Frontal cortex (tissue), 4 donors: ENCODE results near the gene PCDH1. TPM values are rescaled to one million over a fixed set of nuclear protein-coding genes. Genes with fewer than 3 reads are reported as not detected.

ENCODE experiments used
- DNase-seq, 2 donors: peaks; one replicate each; pipeline ENCODE4 v3.0.0; 2012; ENCODE audit warnings: low spot score in 2 of 2
- FAIRE-seq: peaks from 2 replicates; lab custom pipeline; 2012; peaks lifted over from hg19 to GRCh38; lab: Jason Lieb, UNC
- total RNA-seq: library from RNA; depleted of rRNA; stranded (reverse); fragments of >200 nt; gene quantifications from one replicate; pipeline ENCODE4 v1.2.3, GENCODE V29; 2014
- donor health status: control.
- donor health status: control.
- donor health status: control.

Gene PCDH1
- total RNA-seq, 1 donor from 2014 or later = 41.2 TPM

GRCh38 chr5:141816598-141817399 is 61.4 kb downstream of the PCDH1 start:
- peak in 1 of 2 donors; percentile 53 for DNase-seq

GRCh38 chr5:141815796-141816180 is 62.4 kb downstream of the PCDH1 start:
- FAIRE-seq = no peak

More at GRCh38 chr5:141816598-141817399, 61.4 kb downstream of the PCDH1 start:
- FAIRE-seq = no peak

GRCh38 chr5:141815051-141815795 is 63.0 kb downstream of the PCDH1 start:
- FAIRE-seq = no peak
- no peak for DNase-seq

More at GRCh38 chr5:141815796-141816180, 62.4 kb downstream of the PCDH1 start:
- DNase-seq = no peak

- FAIRE-seq (no peak), DNase-seq (peak in 1 of 2 donors; percentile 33)
These were observed 63.9 kb downstream of the PCDH1 start for GRCh38 chr5:141814064-141814964.

GRCh38 chr5:141812512-141812911 is 65.7 kb downstream of the PCDH1 start:
- FAIRE-seq = no peak
- DNase-seq = no peak

- FAIRE-seq = no peak
These were observed 66.7 kb downstream of the PCDH1 start for GRCh38 chr5:141811287-141812155.

GRCh38 chr5:141810702-141811101 is 67.5 kb downstream of the PCDH1 start:
- FAIRE-seq = no peak
- DNase-seq = no peak

More at GRCh38 chr5:141811287-141812155, 66.7 kb downstream of the PCDH1 start:
- peak; percentile 26 to 61 for DNase-seq

- FAIRE-seq (no peak), DNase-seq (no peak)
These were observed 68.7 kb downstream of the PCDH1 start for GRCh38 chr5:141809380-141810096.

GRCh38 chr5:141808857-141809256 is 69.4 kb downstream of the PCDH1 start:
- no peak for FAIRE-seq
- no peak for DNase-seq

- DNase-seq (no peak), FAIRE-seq (no peak)
These were observed 70.5 kb downstream of the PCDH1 start for GRCh38 chr5:141807732-141808131.

GRCh38 chr5:141807329-141807728 is 70.9 kb downstream of the PCDH1 start:
- FAIRE-seq (no peak), DNase-seq (no peak)

- FAIRE-seq (no peak), DNase-seq (no peak)
These were observed 71.6 kb downstream of the PCDH1 start for GRCh38 chr5:141806626-141807025.

GRCh38 chr5:141805874-141806595 is 72.2 kb downstream of the PCDH1 start:
- FAIRE-seq = no peak
- peak in 1 of 2 donors; percentile 49 for DNase-seq

- DNase-seq = no peak
These were observed 73.7 kb downstream of the PCDH1 start for GRCh38 chr5:141804475-141804874.

More at GRCh38 chr5:141804475-141804874, 73.7 kb downstream of the PCDH1 start:
- FAIRE-seq = no peak
